Neural crest cell (in vitro differentiated cells): ENCODE results near the gene CD63. TPM values are rescaled to one million over a fixed set of nuclear protein-coding genes. Genes with fewer than 3 reads are reported as not detected.

Experiments
- DNase-seq: peaks from one replicate; pipeline ENCODE4 v3.0.0; 2021; ENCODE audit warnings: low read depth, mixed read lengths, low spot score
- H3K27ac Mint-ChIP-seq: one replicate; pipeline ENCODE4 v1.8.0; 2021; ENCODE audit warnings: mild to moderate bottlenecking, mixed read lengths; ENCODE audit not compliant: unreplicated experiment
- H3K27me3 Mint-ChIP-seq: 2 replicates; pipeline ENCODE4 v1.8.0; 2021; ENCODE audit warnings: low read depth, mild to moderate bottlenecking, mixed read lengths
- H3K36me3 Mint-ChIP-seq: 2 replicates; pipeline ENCODE4 v1.8.0; 2021; ENCODE audit warnings: low read depth, mild to moderate bottlenecking, mixed read lengths
- H3K4me1 Mint-ChIP-seq: 2 replicates; pipeline ENCODE4 v1.8.0; 2021; ENCODE audit warnings: mixed read lengths
- H3K4me3 Mint-ChIP-seq: one replicate; pipeline ENCODE4 v1.8.0; 2021; ENCODE audit warnings: mild to moderate bottlenecking, mixed read lengths
- H3K9me3 Mint-ChIP-seq: 2 replicates; pipeline ENCODE4 v1.8.0; 2021; ENCODE audit warnings: mixed read lengths
- total RNA-seq: library from RNA; stranded (reverse); gene quantifications from 2 replicates; pipeline ENCODE4 v1.2.1, GENCODE V29; 2021
- TF ChIP-seq, protein P1 (sequence below): fragments of 200-600 bp; sonication (generic); conservative IDR thresholded peaks from 2 replicates; pipeline ENCODE4 v1.5.0; 2021; ENCODE audit warnings: antibody characterized with exemption, mild to moderate bottlenecking

CD63 gene
- total RNA-seq, 1 donor from 2014 or later, result 560 TPM

DNA sequence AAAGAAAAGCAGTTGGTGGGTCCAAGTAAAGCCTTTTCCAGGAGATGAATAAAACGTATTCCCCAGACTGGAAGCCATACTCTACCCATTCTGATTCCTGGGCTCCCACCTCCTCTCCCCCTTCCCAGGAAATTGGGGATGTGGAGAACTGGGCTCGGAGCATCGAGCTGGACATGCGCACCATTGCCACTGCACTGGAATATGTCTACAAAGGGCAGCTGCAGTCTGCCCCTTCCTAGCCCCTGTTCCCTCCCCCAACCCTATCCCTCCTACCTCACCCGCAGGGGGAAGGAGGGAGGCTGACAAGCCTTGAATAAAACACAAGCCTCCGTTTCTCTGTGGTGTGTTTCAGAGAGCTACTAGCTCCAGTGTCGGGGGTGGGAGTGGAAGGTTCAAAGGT is 9.4 kb downstream of the CD63 start:
- peak overlapping the region; percentile 77 for H3K4me3 Mint-ChIP-seq
- no peak overlapping the region for H3K27ac Mint-ChIP-seq
- no peaks in the 10 kb centered on the region for H3K9me3 Mint-ChIP-seq

DNA sequence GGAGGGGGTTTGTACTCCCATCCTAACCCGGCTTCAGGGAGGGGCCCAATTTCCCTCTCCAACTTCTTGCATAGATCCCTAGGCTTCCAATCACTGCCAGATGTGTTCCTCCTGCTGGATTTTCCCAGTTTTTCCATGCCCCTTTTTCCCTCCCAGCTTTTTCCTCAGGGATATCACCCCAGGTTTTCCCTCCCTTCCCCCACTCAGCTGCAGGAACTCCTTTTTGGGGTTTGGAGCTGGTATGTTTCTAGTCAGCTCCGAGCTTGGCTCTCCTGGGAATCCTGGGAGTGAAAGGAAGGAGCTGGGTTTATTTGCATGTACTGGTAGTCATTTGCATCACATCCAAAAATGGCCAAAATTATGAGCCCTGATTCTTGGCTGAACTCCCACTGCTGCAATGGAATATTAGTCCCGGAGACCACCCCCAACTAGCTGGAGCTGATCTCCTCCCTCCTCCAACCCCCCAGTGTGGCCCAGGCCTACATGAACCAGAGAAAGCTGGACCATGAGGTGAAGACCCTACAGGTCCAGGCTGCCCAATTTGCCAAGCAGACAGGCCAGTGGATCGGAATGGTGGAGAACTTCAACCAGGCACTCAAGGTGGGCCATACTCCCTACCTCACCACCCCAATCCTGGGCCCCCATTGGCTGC is 10.1 kb downstream of the CD63 start:
- Mint-ChIP-seq H3K27ac (peak overlapping the region; percentile 92), H3K36me3 (no peaks in the 10 kb centered on the region), H3K27me3 (peaks cover 10% of the 10 kb centered on the region), H3K9me3 (no peaks in the 10 kb centered on the region), H3K4me3 (peak overlapping the region; percentile 94), H3K4me1 (peaks cover 45% of the 10 kb centered on the region)
- no peak for DNase-seq
- TF ChIP-seq, protein P1, sequence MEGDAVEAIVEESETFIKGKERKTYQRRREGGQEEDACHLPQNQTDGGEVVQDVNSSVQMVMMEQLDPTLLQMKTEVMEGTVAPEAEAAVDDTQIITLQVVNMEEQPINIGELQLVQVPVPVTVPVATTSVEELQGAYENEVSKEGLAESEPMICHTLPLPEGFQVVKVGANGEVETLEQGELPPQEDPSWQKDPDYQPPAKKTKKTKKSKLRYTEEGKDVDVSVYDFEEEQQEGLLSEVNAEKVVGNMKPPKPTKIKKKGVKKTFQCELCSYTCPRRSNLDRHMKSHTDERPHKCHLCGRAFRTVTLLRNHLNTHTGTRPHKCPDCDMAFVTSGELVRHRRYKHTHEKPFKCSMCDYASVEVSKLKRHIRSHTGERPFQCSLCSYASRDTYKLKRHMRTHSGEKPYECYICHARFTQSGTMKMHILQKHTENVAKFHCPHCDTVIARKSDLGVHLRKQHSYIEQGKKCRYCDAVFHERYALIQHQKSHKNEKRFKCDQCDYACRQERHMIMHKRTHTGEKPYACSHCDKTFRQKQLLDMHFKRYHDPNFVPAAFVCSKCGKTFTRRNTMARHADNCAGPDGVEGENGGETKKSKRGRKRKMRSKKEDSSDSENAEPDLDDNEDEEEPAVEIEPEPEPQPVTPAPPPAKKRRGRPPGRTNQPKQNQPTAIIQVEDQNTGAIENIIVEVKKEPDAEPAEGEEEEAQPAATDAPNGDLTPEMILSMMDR, result no peak

More for the DNA sequence above, 9.4 kb downstream of the CD63 start:
- TF ChIP-seq, protein P1, result no peak
- Mint-ChIP-seq H3K4me1 (peaks cover 46% of the 10 kb centered on the region), H3K36me3 (no peaks in the 10 kb centered on the region), H3K27me3 (peaks cover 7% of the 10 kb centered on the region)
- DNase-seq, result no peak

DNA sequence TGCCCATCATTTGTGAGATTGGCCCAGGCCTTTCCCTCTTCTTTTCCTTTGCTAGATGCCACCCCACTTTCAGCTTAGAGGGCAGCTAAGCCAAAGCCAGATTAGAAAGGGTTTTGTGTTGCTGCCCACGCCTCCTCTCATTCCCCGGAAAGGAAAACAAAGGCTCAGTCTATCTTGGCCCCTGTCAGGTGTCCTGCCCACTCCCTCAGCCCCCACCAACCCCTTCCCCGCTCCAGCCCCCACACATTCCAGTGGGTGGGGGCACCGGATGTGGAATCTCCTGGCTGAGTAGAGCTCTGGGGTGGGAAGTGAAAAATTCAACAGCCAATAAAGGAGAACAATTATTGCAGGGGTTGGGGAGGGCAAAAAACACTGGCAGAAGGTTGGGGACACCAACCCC is 10.8 kb downstream of the CD63 start:
- peaks cover 17% of the 10 kb centered on the region for H3K27me3 Mint-ChIP-seq
- H3K4me3 Mint-ChIP-seq, result peak overlapping the region; percentile 94
- no peak for DNase-seq
- H3K9me3 Mint-ChIP-seq, result no peaks in the 10 kb centered on the region
- H3K4me1 Mint-ChIP-seq, result peaks cover 41% of the 10 kb centered on the region
- no peaks in the 10 kb centered on the region for H3K36me3 Mint-ChIP-seq
- TF ChIP-seq, protein P1, result no peak
- H3K27ac Mint-ChIP-seq, result peak overlapping the region; percentile 92

DNA sequence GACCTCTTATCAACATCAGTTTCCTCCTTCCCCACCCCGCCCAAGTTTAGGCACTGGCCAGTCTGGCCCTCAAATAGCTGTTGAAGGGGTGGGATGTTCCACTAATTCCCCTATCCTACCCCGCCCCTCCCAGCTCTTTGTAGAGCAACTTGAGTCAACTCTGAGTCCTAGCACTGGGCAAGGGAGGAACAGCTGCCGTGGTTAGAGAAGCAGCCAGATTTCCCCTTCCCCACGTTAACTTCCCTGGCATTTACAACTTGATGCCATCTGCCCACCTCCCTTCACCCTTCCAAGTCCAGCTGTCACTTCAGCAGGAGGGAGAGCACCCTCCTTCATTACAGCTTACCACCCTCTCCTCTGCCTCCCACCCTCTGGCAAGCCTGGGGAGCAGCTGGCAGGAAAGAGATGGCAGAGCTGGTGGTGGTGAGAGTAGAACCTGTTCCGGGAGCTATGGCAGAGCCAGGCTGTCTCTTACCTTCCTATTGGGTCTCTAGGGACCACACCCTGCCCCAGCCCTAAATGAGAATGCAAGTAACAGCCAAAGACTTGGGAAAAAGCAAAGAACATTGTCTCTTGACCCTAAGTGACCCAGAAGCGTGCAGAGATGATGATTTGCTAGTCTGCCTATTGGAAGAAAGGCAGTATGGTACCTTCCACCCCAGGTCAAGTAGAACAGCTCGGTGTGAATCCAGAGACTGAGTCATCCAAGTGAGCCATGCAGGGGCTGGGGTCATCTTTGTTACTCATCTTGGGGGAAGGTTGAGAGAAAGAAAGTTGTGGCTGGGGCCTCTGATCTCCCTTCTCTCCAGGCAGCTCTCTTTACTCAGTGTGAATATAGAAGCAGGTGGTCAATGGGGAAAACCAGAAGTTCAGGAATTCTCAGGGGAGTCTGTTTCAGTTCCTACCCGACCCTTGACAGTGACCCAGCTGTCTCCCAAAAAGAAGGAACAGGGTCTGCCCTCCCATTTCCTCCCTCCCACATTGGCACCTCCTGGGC is 11.5 kb downstream of the CD63 start:
- Mint-ChIP-seq H3K27ac (peak overlapping the region; percentile 92), H3K4me1 (peaks cover 41% of the 10 kb centered on the region), H3K4me3 (peak overlapping the region; percentile 94), H3K36me3 (no peaks in the 10 kb centered on the region), H3K9me3 (no peaks in the 10 kb centered on the region), H3K27me3 (peaks cover 24% of the 10 kb centered on the region)
- DNase-seq, result no peak
- TF ChIP-seq, protein P1, result no peak

DNA sequence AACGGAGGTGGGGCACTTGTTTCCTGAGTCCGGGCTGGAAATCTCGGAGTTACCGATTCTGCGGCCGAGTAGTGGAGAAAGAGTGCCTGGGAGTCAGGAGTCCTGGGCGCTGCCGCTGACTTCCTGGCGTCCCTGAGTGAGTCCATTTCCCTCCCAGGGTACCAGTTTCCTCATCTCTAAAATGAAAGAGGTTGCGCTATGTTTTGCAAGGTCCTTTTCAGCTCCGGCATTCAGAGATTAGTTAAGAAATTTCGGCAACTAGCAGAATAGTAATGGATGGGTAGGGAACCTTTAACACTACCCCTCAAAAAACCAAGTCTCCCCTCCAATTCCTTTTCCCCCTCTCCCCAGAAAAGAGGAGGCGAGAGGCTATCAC is 12.2 kb downstream of the CD63 start:
- Mint-ChIP-seq H3K36me3 (no peaks in the 10 kb centered on the region), H3K9me3 (no peaks in the 10 kb centered on the region), H3K27ac (peak overlapping the region; percentile 87), H3K27me3 (peaks cover 31% of the 10 kb centered on the region), H3K4me1 (peaks cover 41% of the 10 kb centered on the region), H3K4me3 (peak overlapping the region; percentile 94)
- TF ChIP-seq, protein P1, result no peak
- no peak for DNase-seq
